GM23338 (cell line): ENCODE results near the gene GRID1. TPM values are rescaled to one million over a fixed set of nuclear protein-coding genes. Genes with fewer than 3 reads are reported as not detected.

Experiments used
- ATAC-seq: fragments of 200-7000 bp; cut with Tn5 transposase; 3 replicates; pipeline ENCODE4 v1.9.1; 2020
- DNase-seq: peaks from one replicate; pipeline ENCODE4 v3.0.0-alpha.2; 2015; ENCODE audit warnings: low spot score
- H2AFZ ChIP-seq: fragments of 200-600 bp; sonication (generic); 2 replicates; pipeline ENCODE4 v1.8.0; 2016; ENCODE audit warnings: antibody characterized with exemption, mild to moderate bottlenecking, moderate library complexity
- H3F3A ChIP-seq: fragments of 200-600 bp; sonication (generic); replicated peaks from 2 replicates; pipeline ENCODE4 v1.8.0; 2017; ENCODE audit warnings: antibody characterized with exemption, mixed run types, low read depth
- H3K27ac ChIP-seq: fragments of 200-600 bp; sonication (generic); 2 replicates; pipeline ENCODE4 v1.6.1; 2016; ENCODE audit warnings: low read depth
- H3K27me3 ChIP-seq: fragments of 200-600 bp; sonication (generic); 2 replicates; pipeline ENCODE4 v1.8.0; 2016; ENCODE audit warnings: mild to moderate bottlenecking, mixed run types, moderate library complexity; ENCODE audit not compliant: insufficient read depth
- H3K36me3 ChIP-seq: fragments of 200-600 bp; sonication (generic); 2 replicates; pipeline ENCODE4 v1.8.0; 2016; ENCODE audit warnings: mild to moderate bottlenecking; ENCODE audit not compliant: insufficient read depth
- H3K4me1 ChIP-seq: fragments of 200-600 bp; sonication (generic); 2 replicates; pipeline ENCODE4 v1.8.0; 2016; ENCODE audit warnings: mild to moderate bottlenecking, moderate library complexity; ENCODE audit not compliant: insufficient read depth
- H3K4me2 ChIP-seq: fragments of 200-600 bp; sonication (generic); 2 replicates; pipeline ENCODE4 v1.7.1; 2017; ENCODE audit warnings: mixed run types
- H3K4me3 ChIP-seq: fragments of 200-600 bp; sonication (generic); 2 replicates; pipeline ENCODE4 v1.6.1; 2016; ENCODE audit warnings: mixed run types
- H3K79me2 ChIP-seq: fragments of 200-600 bp; sonication (generic); replicated peaks from 2 replicates; pipeline ENCODE4 v1.8.0; 2017; ENCODE audit warnings: mild to moderate bottlenecking; ENCODE audit not compliant: insufficient read depth
- H3K9me2 ChIP-seq: fragments of 200-600 bp; sonication (generic); 2 replicates; pipeline ENCODE4 v1.8.0; 2017; ENCODE audit not compliant: insufficient read depth
- H4K20me1 ChIP-seq: fragments of 200-600 bp; sonication (generic); replicated peaks from 2 replicates; pipeline ENCODE4 v1.8.0; 2017; ENCODE audit warnings: mild to moderate bottlenecking; ENCODE audit not compliant: insufficient read depth
- H3K27ac Mint-ChIP-seq: 2 replicates; pipeline ENCODE4 v1.8.0; 2020; ENCODE audit warnings: inconsistent platforms, mild to moderate bottlenecking, moderate library complexity, mixed read lengths
- H3K27me3 Mint-ChIP-seq: 3 replicates; pipeline ENCODE4 v1.8.0; 2022; ENCODE audit warnings: low read depth, mild to moderate bottlenecking, moderate library complexity, mixed read lengths, inconsistent platforms; ENCODE audit not compliant: insufficient read depth, poor library complexity
- H3K36me3 Mint-ChIP-seq: 3 replicates; pipeline ENCODE4 v1.8.0; 2021; ENCODE audit warnings: low read depth, mild to moderate bottlenecking, inconsistent platforms, moderate library complexity, mixed read lengths
- H3K4me1 Mint-ChIP-seq: 3 replicates; pipeline ENCODE4 v1.8.0; 2020; ENCODE audit warnings: mild to moderate bottlenecking, inconsistent platforms, mixed read lengths
- H3K4me3 Mint-ChIP-seq: 3 replicates; pipeline ENCODE4 v1.8.0; 2021; ENCODE audit warnings: moderate library complexity, mild to moderate bottlenecking, inconsistent platforms, mixed read lengths
- H3K9me3 Mint-ChIP-seq: 3 replicates; pipeline ENCODE4 v1.8.0; 2020; ENCODE audit warnings: moderate library complexity, mild to moderate bottlenecking, inconsistent platforms, mixed read lengths
- JUNB ChIP-seq: IDR thresholded peaks from one replicate; pipeline ENCODE4 v1.6.1; 2016; ENCODE audit warnings: antibody characterized with exemption; ENCODE audit not compliant: unreplicated experiment
- NANOG ChIP-seq: IDR thresholded peaks from 2 replicates; pipeline ENCODE4 v1.6.1; 2016; ENCODE audit warnings: antibody characterized with exemption, borderline replicate concordance
- REST ChIP-seq: IDR thresholded peaks from one replicate; pipeline ENCODE4 v1.6.1; 2018; ENCODE audit warnings: antibody characterized with exemption; ENCODE audit not compliant: unreplicated experiment
- ZNF462 ChIP-seq: fragments of 250-450 bp; sonication (Bioruptor Pico); IDR thresholded peaks from 2 replicates; pipeline ENCODE4 v1.5.0; 2020; ENCODE audit warnings: mild to moderate bottlenecking, moderate library complexity
- polyA plus RNA-seq: library from polyadenylated mRNA; unstranded; fragments of >200 nt; fragmentation: Nextera tagmentation; extraction: Ambion mirVana; gene quantifications from 2 replicates; pipeline ENCODE4 v1.2.1, GENCODE V29; 2016
- total RNA-seq: library from RNA; depleted of rRNA; stranded (reverse); fragments of >200 nt; shearing (Covaris generic); gene quantifications from 2 replicates; pipeline ENCODE4 v1.2.3, GENCODE V29; 2014

The GRID1 gene
- total and polyA plus RNA-seq, 2 experiments from 2014 or later: 0.14 to 0.15 TPM

GRCh38 chr10:86286236-86287109, 80.1 kb downstream of the GRID1 start (continued):
- no peak for TF ChIP-seq ZNF462
- TF ChIP-seq NANOG: no peak

GRCh38 chr10:86285136-86285790, 81.3 kb downstream of the GRID1 start:
- Mint-ChIP-seq H3K9me3 (peaks cover 9% of the 10 kb centered on the region), H3K4me3 (no peak overlapping the region), H3K27me3 (peaks cover 11% of the 10 kb centered on the region), H3K36me3 (peaks cover 2% of the 10 kb centered on the region; the same call in 1 of the 3 replicates), H3K27ac (no peak overlapping the region), H3K4me1 (no peaks in the 10 kb centered on the region)
- H3K27me3 ChIP-seq: no peaks in the 10 kb centered on the region
- H3K27ac ChIP-seq: no peak overlapping the region
- H3K9me2 ChIP-seq: no peaks in the 10 kb centered on the region
- H3K79me2 ChIP-seq: no peaks in the 10 kb centered on the region
- no peak overlapping the region for H3K4me2 ChIP-seq
- ATAC-seq (no peak), DNase-seq (no peak)
- no peak overlapping the region for H2AFZ ChIP-seq
- no peaks in the 10 kb centered on the region for H3K36me3 ChIP-seq
- no peaks in the 10 kb centered on the region for H3F3A ChIP-seq
- TF ChIP-seq REST (no peak), JUNB (no peak), NANOG (no peak)
- no peak overlapping the region for H3K4me3 ChIP-seq
- H3K4me1 ChIP-seq: no peaks in the 10 kb centered on the region
- no peaks in the 10 kb centered on the region for H4K20me1 ChIP-seq
